NCI-H128 (cell line): ENCODE results near the gene CACNA1D.

Source experiments
- DNase-seq: peaks from one replicate; lab custom pipeline; 2025; ENCODE audit not compliant: unreplicated experiment; lab: John Stamatoyannopoulos, UW

Gene CACNA1D

GRCh38 chr3:53803124-53803815 is 308.9 kb downstream of the CACNA1D start:
- DNase-seq, result no peak

GRCh38 chr3:53803816-53804695 is 309.6 kb downstream of the CACNA1D start:
- no peak for DNase-seq

- DNase-seq, result no peak
Observed at GRCh38 chr3:53804697-53805462, 310.5 kb downstream of the CACNA1D start.

- no peak for DNase-seq
Observed at GRCh38 chr3:53805463-53806159, 311.2 kb downstream of the CACNA1D start.

- no peak for DNase-seq
Observed at GRCh38 chr3:53806182-53807116, 312.0 kb downstream of the CACNA1D start.

- no peak for DNase-seq
Observed at GRCh38 chr3:53807117-53807810, 312.9 kb downstream of the CACNA1D start.

- DNase-seq, result no peak
Observed at GRCh38 chr3:53808496-53808895, 314.1 kb downstream of the CACNA1D start.

- DNase-seq, result no peak
Observed at GRCh38 chr3:53809267-53809666, 314.9 kb downstream of the CACNA1D start.

GRCh38 chr3:53809764-53810400 is 315.5 kb downstream of the CACNA1D start:
- DNase-seq, result no peak

GRCh38 chr3:53811143-53811927 is 316.9 kb downstream of the CACNA1D start:
- no peak for DNase-seq

- no peak for DNase-seq
Observed at GRCh38 chr3:53812434-53812833, 318.0 kb downstream of the CACNA1D start.

- DNase-seq, result no peak
Observed at GRCh38 chr3:53813229-53813628, 318.8 kb downstream of the CACNA1D start.

- no peak for DNase-seq
Observed at GRCh38 chr3:53813876-53814275, 319.5 kb downstream of the CACNA1D start.

GRCh38 chr3:53815067-53815466 is 320.7 kb downstream of the CACNA1D start:
- DNase-seq, result no peak

GRCh38 chr3:53815651-53816050 is 321.2 kb downstream of the CACNA1D start:
- DNase-seq, result no peak

GRCh38 chr3:53816425-53816824 is 322.0 kb downstream of the CACNA1D start:
- no peak for DNase-seq

GRCh38 chr3:53817211-53817610 is 322.8 kb downstream of the CACNA1D start:
- no peak for DNase-seq

- DNase-seq, result no peak
Observed at GRCh38 chr3:53817809-53818208, 323.4 kb downstream of the CACNA1D start.
